B cell (primary cell): ENCODE data around the gene PTPN11.

ENCODE experiments used
- CTCF ChIP-seq: fragments of 200-600 bp; IDR thresholded peaks from one replicate; pipeline ENCODE4 v1.8.0; 2022; ENCODE audit warnings: antibody characterized with exemption, mild to moderate bottlenecking
- EZH2 ChIP-seq: IDR thresholded peaks from 2 replicates; pipeline ENCODE4 v1.6.1; 2012; ENCODE audit warnings: borderline replicate concordance, low read depth, mild to moderate bottlenecking, moderate library complexity, low read length; ENCODE audit not compliant: insufficient read depth, poor library complexity, severe bottlenecking

- TF ChIP-seq CTCF (no peak), EZH2 (no peak)
Measured at GRCh38 chr12:112549031-112549430, 130.3 kb downstream of the PTPN11 start.
